Renal cortical epithelial cell (primary cell): ENCODE measurements around the gene GTSF1L. TPM values are rescaled to one million over a fixed set of nuclear protein-coding genes. Genes with fewer than 3 reads are reported as not detected.
"Not testable (repeated sequence)": the region's sequence is repeated elsewhere in the genome, so short reads cannot be mapped to it uniquely, and the experiment has no call there.

ENCODE experiments used
- DNase-seq: peaks from one replicate; pipeline ENCODE4 v3.0.0-alpha.2; 2011; ENCODE audit warnings: low read depth
- total RNA-seq: library from RNA; depleted of rRNA; stranded (reverse); fragments of >200 nt; gene quantifications from 2 replicates; pipeline ENCODE4 v1.2.3, GENCODE V29; 2014

Gene GTSF1L
- total RNA-seq, result not detected in 2 replicates

GRCh38 chr20:43726811-43727338 is at the start of gene GTSF1L:
GTSF1L (minus strand) TSS chr20:43727002; CDS start chr20:43726694, 308 bp downstream.
- DNase-seq, result no peak

DNA sequence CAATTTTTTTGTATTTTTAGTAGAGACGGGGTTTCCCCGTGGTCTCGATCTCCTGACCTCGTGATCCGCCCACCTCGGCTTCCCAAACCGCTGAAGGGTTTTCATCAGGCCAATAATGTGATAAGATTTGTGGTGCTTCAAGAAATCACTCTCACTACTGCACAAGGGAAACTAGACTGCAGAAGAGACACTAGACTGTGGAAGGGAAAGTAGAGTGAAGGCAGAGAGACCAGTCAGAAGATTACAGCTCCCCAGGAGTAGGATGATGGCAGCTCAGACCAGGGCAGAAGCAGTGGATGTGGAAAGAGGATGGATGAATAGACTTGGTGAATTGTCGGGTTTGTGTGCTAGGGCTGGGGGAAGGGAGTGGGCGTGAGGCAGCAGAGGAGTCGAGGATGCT is 48.0 kb upstream of the GTSF1L start:
- no peak for DNase-seq

- DNase-seq, result no peak
These were observed 44.8 kb upstream of the GTSF1L start for GRCh38 chr20:43771503-43772190.

DNA sequence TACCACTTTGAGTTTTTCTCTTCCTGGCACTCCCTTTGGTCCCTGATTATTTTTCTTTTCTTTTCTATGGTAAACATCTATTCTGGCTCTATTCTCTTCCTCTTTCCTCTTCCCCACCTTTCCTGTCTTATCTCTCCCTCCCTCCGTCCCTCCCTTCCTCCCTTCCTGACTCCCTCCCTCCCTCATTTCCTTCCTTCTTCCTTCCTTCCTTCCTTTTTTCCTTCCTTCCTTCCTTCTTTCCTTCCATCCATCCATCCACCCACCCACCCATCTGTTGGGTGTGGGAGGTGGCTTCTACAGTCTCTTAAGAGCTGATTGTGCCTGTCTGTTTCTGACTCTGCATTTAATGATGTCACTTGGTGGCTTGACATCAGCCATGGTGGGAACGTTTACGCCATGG is 43.5 kb upstream of the GTSF1L start:
- DNase-seq, result no peak

- DNase-seq, result peak; percentile 47
These were observed 41.1 kb upstream of the GTSF1L start for GRCh38 chr20:43767686-43768474.

- no peak for DNase-seq
These were observed 40.1 kb upstream of the GTSF1L start for GRCh38 chr20:43766917-43767316.

- DNase-seq, result no peak
These were observed 39.6 kb upstream of the GTSF1L start for GRCh38 chr20:43766385-43766784.

GRCh38 chr20:43765916-43766315 is 39.1 kb upstream of the GTSF1L start:
- DNase-seq, result no peak

GRCh38 chr20:43762911-43763310 is 36.1 kb upstream of the GTSF1L start:
- no peak for DNase-seq

DNA sequence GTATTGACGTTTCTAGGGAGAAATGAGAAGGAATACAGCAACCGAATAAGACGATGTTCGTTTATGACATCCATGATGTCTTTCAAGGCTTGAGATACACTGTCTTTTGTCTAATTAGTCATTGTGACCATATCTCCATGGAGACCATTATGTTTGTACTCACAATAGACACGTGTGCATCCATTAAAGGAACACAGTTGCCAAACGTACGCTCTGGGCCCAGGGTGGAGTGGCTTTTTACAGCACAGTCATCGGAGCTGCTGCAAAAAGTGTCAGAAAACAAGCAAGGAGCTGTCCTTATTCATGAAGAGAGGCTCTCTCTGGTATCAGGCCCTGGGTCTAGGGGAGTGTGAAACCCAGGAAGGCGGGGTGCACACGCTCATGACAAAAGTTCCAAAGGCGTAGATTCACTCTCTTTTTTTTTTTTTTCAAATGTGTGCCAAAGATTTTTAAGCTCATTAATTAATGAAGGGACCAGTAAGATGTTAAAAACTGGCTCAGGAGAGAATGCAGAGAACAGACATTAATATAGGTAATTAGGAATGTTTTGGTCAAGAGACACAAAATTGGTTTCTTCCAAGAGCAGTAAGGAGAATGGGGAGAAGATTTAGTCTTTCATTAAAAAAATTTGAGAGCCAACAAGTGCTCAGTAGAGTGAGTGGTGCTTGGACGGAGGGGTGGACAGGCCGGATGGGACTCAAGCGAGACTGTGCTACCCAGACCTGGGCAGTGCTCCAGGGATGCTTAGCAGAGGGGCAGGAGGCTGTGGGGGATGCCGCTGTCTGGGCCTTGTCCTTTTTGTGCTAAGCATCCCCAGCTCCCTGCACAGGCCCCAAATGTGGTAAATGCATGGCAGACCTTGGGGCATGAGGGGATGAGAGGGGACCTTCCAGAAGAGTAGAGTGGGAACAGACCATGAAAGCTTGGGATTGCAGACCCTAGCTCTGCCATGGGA is 34.9 kb upstream of the GTSF1L start:
- no peak for DNase-seq

- not testable (repeated sequence) for DNase-seq
These were observed 31.1 kb upstream of the GTSF1L start for GRCh38 chr20:43757888-43758287.

DNA sequence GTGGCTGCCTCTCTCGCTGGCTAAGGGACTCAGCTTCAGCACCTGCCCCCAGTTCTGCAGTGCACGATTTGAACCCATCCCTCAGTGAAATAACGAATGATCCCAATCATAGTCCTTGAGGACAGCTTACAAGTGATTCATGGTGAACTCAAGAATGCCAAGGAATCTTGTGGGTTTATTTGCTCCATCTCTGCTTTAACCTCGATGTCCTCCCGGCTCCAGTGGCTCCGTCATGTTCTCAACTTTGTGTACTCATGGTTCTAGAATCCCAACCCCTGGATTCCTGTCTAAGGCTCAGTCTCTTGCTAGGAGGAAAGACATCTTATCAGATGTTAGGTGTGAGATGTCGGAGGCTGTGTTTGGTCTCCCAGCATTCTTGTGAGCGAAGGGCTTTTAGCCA is 29.0 kb upstream of the GTSF1L start:
- peak; percentile 30 for DNase-seq

GRCh38 chr20:43755390-43755789 is 28.6 kb upstream of the GTSF1L start:
- no peak for DNase-seq

DNA sequence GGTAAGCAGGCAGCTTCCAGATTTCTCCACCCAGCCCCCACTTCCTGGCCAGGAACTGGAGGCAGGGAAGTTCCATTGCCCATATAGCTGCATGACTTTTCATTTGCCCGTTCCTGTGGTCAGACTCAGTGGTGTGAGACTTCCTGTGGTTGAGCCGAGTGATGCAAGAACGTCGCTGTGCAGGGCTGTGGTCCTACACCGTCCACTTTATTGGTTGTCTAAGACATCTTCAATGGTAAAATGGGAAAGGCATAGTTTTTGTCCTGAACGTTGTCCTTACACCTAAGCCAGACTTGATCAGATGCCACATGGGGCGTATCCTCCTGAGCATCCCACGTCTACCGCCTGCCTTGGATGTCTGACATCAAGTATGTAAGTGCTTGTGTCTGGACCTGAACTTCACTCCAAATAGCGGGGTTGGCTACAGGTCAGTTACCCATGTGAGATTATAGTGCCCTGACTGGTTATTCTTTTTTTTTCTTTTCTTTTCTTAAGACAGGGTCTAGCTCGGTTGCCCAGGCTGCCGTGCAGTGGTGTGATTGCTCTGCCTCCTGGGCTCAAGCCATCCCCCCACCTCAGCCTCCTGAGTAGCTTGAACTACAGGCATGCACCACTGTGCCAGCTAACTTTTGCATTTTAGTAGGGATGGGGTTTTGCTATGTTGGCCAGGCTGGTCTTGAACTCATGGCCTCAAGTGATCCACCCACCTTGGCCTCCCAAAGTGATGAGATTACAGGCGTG is 25.9 kb upstream of the GTSF1L start:
- DNase-seq, result peak; percentile 97

DNA sequence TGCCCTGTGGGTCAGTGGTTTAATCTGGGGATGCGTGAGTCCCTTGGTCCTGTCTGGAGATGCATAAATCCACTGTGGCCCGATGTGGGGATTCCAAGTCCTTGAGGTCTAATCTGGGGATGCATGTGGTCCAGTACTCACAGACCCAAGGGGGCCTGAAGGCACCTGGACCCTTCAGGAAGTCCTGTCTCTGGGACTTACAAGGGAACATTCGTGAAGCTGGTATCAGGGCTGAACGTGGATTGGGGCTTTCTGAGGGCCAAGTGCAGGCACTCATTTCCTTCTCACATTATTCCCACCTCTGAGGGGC is 25.2 kb upstream of the GTSF1L start:
- no peak for DNase-seq

DNA sequence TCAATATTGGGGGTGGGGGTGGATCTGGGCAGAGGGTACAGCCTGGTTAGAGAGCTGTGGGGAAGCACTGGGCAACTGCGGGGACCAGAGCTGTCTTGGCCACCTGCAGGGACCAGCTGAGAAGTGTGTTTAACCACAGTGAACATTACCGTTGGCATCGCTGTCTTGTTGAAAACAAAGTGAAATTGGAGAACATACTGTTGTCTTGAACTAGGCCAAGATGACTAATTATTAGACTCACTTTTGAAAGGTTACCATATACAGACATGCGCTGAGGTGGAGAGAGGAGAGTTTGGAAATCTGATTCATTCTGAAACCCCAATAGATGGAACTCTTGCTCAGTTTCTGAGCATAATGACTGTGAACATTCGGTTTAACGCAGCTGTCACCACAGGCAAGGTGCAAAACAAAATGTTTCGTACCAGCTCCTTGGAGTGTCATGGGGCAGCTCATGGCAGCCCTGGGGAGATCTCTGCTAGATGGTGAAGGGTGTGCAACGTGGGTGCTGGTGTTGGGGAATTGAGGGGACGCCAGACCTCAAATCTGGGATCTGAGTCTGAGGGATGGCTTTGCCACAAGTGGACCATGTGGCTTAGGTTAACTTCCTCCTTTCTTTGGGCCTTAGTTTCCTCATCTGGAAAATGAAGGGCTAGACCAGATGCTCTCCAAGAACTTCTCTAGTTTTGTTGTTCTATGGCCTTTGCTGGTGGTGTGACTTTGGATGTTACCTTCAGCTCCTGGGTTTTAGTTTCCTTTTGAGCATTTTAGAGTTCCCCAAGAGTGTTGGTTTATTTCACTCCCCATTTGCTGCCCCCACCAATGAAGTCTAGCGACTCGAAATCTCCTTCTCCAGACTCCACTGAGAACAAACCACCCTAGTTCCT is 24.6 kb upstream of the GTSF1L start:
- peak; percentile 96 for DNase-seq

DNA sequence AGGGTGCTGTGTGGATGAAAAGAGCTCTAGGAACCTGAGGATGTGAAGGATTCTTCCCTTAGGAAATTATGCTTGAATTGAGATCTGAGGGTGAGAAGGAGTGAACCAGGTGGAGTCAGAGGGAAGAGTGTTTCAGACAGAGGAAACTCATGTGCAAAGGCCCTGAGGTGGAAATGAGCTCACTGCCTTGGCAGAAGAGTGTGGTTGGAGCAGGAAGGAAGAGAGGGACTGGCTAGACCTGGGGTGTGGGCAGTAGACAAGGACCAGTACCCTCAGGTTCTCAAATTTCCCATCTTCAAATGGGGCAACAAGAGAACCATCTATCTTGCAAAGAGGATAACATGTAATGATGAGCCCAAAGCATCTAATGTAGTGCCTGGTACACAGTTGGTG is 24.0 kb upstream of the GTSF1L start:
- DNase-seq, result no peak

- DNase-seq, result no peak
These were observed 23.0 kb upstream of the GTSF1L start for GRCh38 chr20:43749734-43750294.

DNA sequence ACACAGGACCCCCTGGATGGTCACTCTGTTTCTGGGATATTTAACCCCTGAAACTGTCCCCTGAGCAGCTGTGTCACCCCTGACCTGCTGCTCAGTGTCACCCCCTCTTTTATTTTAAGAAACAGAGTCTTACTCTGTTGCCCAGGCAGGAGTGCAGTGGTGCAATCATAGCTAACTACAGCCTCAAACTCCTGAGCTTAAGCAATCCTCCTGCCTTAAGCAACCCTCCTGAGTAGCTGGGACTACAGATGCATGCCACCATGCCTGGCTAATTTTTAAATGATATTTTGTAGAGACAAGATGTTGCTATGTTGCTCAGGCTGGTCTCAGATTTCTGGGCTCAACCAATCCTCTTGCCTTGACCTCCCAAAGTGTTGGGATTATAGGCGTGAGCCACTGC is 21.5 kb upstream of the GTSF1L start:
- DNase-seq, result peak; percentile 78
